Activated effector memory CD4-positive, alpha-beta T cell treated with anti-CD3 and anti-CD28 coated beads, Interleukin-2, amount 50 U/mL, for 16 hours (primary cell): ENCODE results near the gene MBNL1.
"Not testable (repeated sequence)": the region's sequence is repeated elsewhere in the genome, so short reads cannot be mapped to it uniquely, and the experiment has no call there.

Experiments
- DNase-seq: peaks from one replicate; pipeline ENCODE4 v3.0.0-alpha.2; 2020

Gene MBNL1

GRCh38 chr3:152321955-152322377 is 53.2 kb downstream of the MBNL1 start:
- DNase-seq: no peak

GRCh38 chr3:152322756-152323155 is 54.0 kb downstream of the MBNL1 start:
- no peak for DNase-seq

GRCh38 chr3:152323834-152324233 is 55.1 kb downstream of the MBNL1 start:
- DNase-seq: no peak

- no peak for DNase-seq
Observed at GRCh38 chr3:152325136-152325535, 56.4 kb downstream of the MBNL1 start.

- DNase-seq: no peak
Observed at GRCh38 chr3:152327203-152327602, 58.5 kb downstream of the MBNL1 start.

- DNase-seq: no peak
Observed at GRCh38 chr3:152328841-152329240, 60.1 kb downstream of the MBNL1 start.

- DNase-seq: no peak
Observed at GRCh38 chr3:152330559-152330958, 61.8 kb downstream of the MBNL1 start.

GRCh38 chr3:152331018-152331541 is 62.4 kb downstream of the MBNL1 start:
- peak; percentile 68 for DNase-seq

- no peak for DNase-seq
Observed at GRCh38 chr3:152331998-152332397, 63.3 kb downstream of the MBNL1 start.

GRCh38 chr3:152333928-152334327 is 65.2 kb downstream of the MBNL1 start:
- DNase-seq: no peak

- no peak for DNase-seq
Observed at GRCh38 chr3:152334761-152335160, 66.0 kb downstream of the MBNL1 start.

- no peak for DNase-seq
Observed at GRCh38 chr3:152335273-152335672, 66.5 kb downstream of the MBNL1 start.

GRCh38 chr3:152337337-152337736 is 68.6 kb downstream of the MBNL1 start:
- DNase-seq: not testable (repeated sequence)

GRCh38 chr3:152338159-152338720 is 69.5 kb downstream of the MBNL1 start:
- no peak for DNase-seq

- DNase-seq: no peak
Observed at GRCh38 chr3:152339881-152340505, 71.3 kb downstream of the MBNL1 start.

GRCh38 chr3:152345233-152345632 is 76.5 kb downstream of the MBNL1 start:
- DNase-seq: no peak

GRCh38 chr3:152346058-152346457 is 77.3 kb downstream of the MBNL1 start:
- no peak for DNase-seq

- no peak for DNase-seq
Observed at GRCh38 chr3:152346740-152347139, 78.0 kb downstream of the MBNL1 start.

- no peak for DNase-seq
Observed at GRCh38 chr3:152348436-152349177, 79.9 kb downstream of the MBNL1 start.

GRCh38 chr3:152349392-152349791 is 80.7 kb downstream of the MBNL1 start:
- no peak for DNase-seq

GRCh38 chr3:152350139-152350538 is 81.4 kb downstream of the MBNL1 start:
- no peak for DNase-seq

GRCh38 chr3:152350776-152351175 is 82.0 kb downstream of the MBNL1 start:
- DNase-seq: no peak

- DNase-seq: no peak
Observed at GRCh38 chr3:152352554-152352953, 83.8 kb downstream of the MBNL1 start.

GRCh38 chr3:152353578-152353977 is 84.8 kb downstream of the MBNL1 start:
- no peak for DNase-seq
